ENCODE results near the gene CCDC136.

DNA sequence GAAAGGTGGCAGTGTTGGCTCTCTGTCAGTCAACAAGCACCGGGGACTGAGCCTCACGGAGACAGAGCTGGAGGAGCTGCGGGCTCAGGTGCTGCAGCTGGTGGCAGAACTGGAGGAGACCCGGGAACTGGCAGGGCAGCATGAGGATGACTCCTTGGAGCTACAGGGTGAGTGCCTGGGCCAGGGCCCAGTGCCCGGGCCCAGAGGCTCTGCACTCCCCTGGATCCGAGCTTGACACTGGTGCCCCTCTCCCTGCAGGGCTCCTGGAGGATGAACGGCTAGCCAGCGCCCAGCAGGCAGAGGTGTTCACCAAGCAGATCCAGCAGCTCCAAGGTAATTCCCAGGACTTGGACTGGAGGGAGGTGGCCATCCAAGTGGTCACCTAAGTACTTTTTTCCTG lies 2.7 kb downstream of the CCDC136 start:
- no peak for TF ChIP-seq POLR2A (IDR thresholded peaks at IDR 0.05)
- TF ChIP-seq, protein P1, sequence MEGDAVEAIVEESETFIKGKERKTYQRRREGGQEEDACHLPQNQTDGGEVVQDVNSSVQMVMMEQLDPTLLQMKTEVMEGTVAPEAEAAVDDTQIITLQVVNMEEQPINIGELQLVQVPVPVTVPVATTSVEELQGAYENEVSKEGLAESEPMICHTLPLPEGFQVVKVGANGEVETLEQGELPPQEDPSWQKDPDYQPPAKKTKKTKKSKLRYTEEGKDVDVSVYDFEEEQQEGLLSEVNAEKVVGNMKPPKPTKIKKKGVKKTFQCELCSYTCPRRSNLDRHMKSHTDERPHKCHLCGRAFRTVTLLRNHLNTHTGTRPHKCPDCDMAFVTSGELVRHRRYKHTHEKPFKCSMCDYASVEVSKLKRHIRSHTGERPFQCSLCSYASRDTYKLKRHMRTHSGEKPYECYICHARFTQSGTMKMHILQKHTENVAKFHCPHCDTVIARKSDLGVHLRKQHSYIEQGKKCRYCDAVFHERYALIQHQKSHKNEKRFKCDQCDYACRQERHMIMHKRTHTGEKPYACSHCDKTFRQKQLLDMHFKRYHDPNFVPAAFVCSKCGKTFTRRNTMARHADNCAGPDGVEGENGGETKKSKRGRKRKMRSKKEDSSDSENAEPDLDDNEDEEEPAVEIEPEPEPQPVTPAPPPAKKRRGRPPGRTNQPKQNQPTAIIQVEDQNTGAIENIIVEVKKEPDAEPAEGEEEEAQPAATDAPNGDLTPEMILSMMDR (IDR thresholded peaks at IDR 0.05), result no peak
